Erythroblast (primary cell): ENCODE results near the gene GPRIN1.
"Not testable (repeated sequence)": the region's sequence is repeated elsewhere in the genome, so short reads cannot be mapped to it uniquely, and the experiment has no call there.

Source experiments
- GATA1 ChIP-seq: IDR thresholded peaks from 2 replicates; pipeline ENCODE4 v1.6.1; 2011; ENCODE audit warnings: low read depth, mild to moderate bottlenecking, control low read depth, low read length, moderate library complexity
- POLR2A ChIP-seq: IDR thresholded peaks from 2 replicates; pipeline ENCODE4 v1.6.1; 2011; ENCODE audit warnings: mild to moderate bottlenecking, low read length

- TF ChIP-seq POLR2A, GATA1: not testable (repeated sequence)
Measured at GRCh38 chr5:176599749-176600430, 10.1 kb downstream of the GPRIN1 start.
